ENCODE measurements around the gene FAM25A. TPM values are rescaled to one million over a fixed set of nuclear protein-coding genes. Genes with fewer than 3 reads are reported as not detected.

The FAM25A gene
- total RNA-seq, 3 donors from 2014 or later: not detected

GRCh38 chr10:87068281-87068680 lies 48.2 kb downstream of the FAM25A start:
- no peak for DNase-seq

GRCh38 chr10:87072449-87072848 lies 52.4 kb downstream of the FAM25A start:
- intact Hi-C loops (cut with DNase I, micrococcal nuclease): no loop called here
- H3K4me3 ChIP-seq: no peak overlapping the region
- no peak for TF ChIP-seq CTCF (IDR thresholded peaks at IDR 0.05)
- DNase-seq: no peak
- H3K4me1 ChIP-seq (ENCODE audit: low read depth): no peaks in the 10 kb centered on the region
- H3K36me3 ChIP-seq (ENCODE audit: low read depth): peaks cover 6% of the 10 kb centered on the region
- ATAC-seq: no peak
- no peaks in the 10 kb centered on the region for H3K9me3 ChIP-seq

More at GRCh38 chr10:87068281-87068680, 48.2 kb downstream of the FAM25A start:
- peaks cover 3% of the 10 kb centered on the region for H3K36me3 ChIP-seq (ENCODE audit: low read depth)
- no peak overlapping the region for H3K4me3 ChIP-seq
- intact Hi-C loops (cut with DNase I, micrococcal nuclease): no loop called here
- no peak for TF ChIP-seq CTCF (IDR thresholded peaks at IDR 0.05)
- no peaks in the 10 kb centered on the region for H3K4me1 ChIP-seq (ENCODE audit: low read depth)
- no peak for ATAC-seq
- H3K9me3 ChIP-seq: no peaks in the 10 kb centered on the region

Other genes starting within 250 kb of the FAM25A start
- gene MMRN2, start 62.7 kb upstream of the FAM25A start, total RNA-seq: 10 to 100 TPM in 1 of 3 donors, 1 to 10 TPM in 2; 5.7 to 11.5 (median 8.3) TPM
- gene SNCG, start 61.7 kb upstream of the FAM25A start, total RNA-seq: 10 to 100 TPM in 1 of 3 donors, 1 to 10 TPM in 2; 2.9 to 22.1 (median 8.3) TPM
- 100 to 1,000 TPM in 1 of 3 donors, 10 to 100 TPM in 2; 48.6 to 127 (median 90.6) TPM for gene ADIRF, start 51.8 kb upstream of the FAM25A start, total RNA-seq
- gene GLUD1, start 74.5 kb downstream of the FAM25A start, total RNA-seq: 100 to 1,000 TPM; 114 to 141 (median 131) TPM
- 10 to 100 TPM; 28.0 to 32.2 (median 28.7) TPM for gene SHLD2, start 74.9 kb downstream of the FAM25A start, total RNA-seq
- gene NUTM2A, start 205.2 kb downstream of the FAM25A start, total RNA-seq: 1 to 10 TPM; 1.3 to 2.4 (median 2.3) TPM